ENCODE results near the gene ANKRD13D. TPM values are rescaled to one million over a fixed set of nuclear protein-coding genes. Genes with fewer than 3 reads are reported as not detected.
A peak's percentile ranks its signal among the peaks of the same experiment; 100 is the strongest.

ANKRD13D gene
- polyA plus RNA-seq, 2 donors = 36.8 to 87.3 TPM

- no peak overlapping the region for H3K4me3 ChIP-seq (ENCODE audit: low read depth in 1 of 2, low read length in 2 of 2)
- H3K4me1 ChIP-seq (ENCODE audit: control insufficient read depth in 2 of 2, insufficient read depth in 2 of 2, low read length in 1 of 2) = peaks cover 9 to 26% of the 10 kb centered on the region in 2 donors
- WGBS, 2 donors = 39 to 45% methylated on average over 15 of the region's 15 CpGs
- H3K27me3 ChIP-seq (ENCODE audit: control insufficient read depth in 1 of 2, insufficient read depth in 2 of 2, low read length in 2 of 2) = no peaks in the 10 kb centered on the region
- peak overlapping the region; percentile 81 to 89 for H3K27ac ChIP-seq (ENCODE audit: low read depth in 2 of 2, low read length in 1 of 2)
- H3K9me3 ChIP-seq (ENCODE audit: control insufficient read depth in 2 of 2, insufficient read depth in 1 of 2, low read depth in 1 of 2, low read length in 1 of 2) = no peaks in the 10 kb centered on the region
- H3K36me3 ChIP-seq (ENCODE audit: control insufficient read depth in 2 of 2, insufficient read depth in 2 of 2, low read length in 1 of 2) = peaks cover 15 to 37% of the 10 kb centered on the region in 2 donors
These were observed 12.9 kb downstream of the ANKRD13D start for GRCh38 chr11:67301951-67302516.

GRCh38 chr11:67302571-67303131 is 13.5 kb downstream of the ANKRD13D start:
- no peaks in the 10 kb centered on the region for H3K27me3 ChIP-seq (ENCODE audit: control insufficient read depth in 1 of 2, insufficient read depth in 2 of 2, low read length in 2 of 2)
- 14 to 18% methylated on average over 23 of the region's 23 CpGs for WGBS, 2 donors
- H3K9me3 ChIP-seq (ENCODE audit: control insufficient read depth in 2 of 2, insufficient read depth in 1 of 2, low read depth in 1 of 2, low read length in 1 of 2) = no peaks in the 10 kb centered on the region
- H3K4me3 ChIP-seq (ENCODE audit: low read depth in 1 of 2, low read length in 2 of 2) = peak overlapping the region; percentile 67 to 97
- H3K27ac ChIP-seq (ENCODE audit: low read depth in 2 of 2, low read length in 1 of 2) = peak overlapping the region; percentile 81 to 89
- peaks cover 18 to 41% of the 10 kb centered on the region in 2 donors for H3K36me3 ChIP-seq (ENCODE audit: control insufficient read depth in 2 of 2, insufficient read depth in 2 of 2, low read length in 1 of 2)
- peaks cover 9 to 26% of the 10 kb centered on the region in 2 donors for H3K4me1 ChIP-seq (ENCODE audit: control insufficient read depth in 2 of 2, insufficient read depth in 2 of 2, low read length in 1 of 2)

- Histone ChIP-seq H3K27me3 (ENCODE audit: control insufficient read depth in 1 of 2, insufficient read depth in 2 of 2, low read length in 2 of 2) (no peaks in the 10 kb centered on the region), H3K4me1 (ENCODE audit: control insufficient read depth in 2 of 2, insufficient read depth in 2 of 2, low read length in 1 of 2) (peaks cover 9 to 26% of the 10 kb centered on the region in 2 donors), H3K36me3 (ENCODE audit: control insufficient read depth in 2 of 2, insufficient read depth in 2 of 2, low read length in 1 of 2) (peaks cover 21 to 48% of the 10 kb centered on the region in 2 donors)
These were observed 14.2 kb downstream of the ANKRD13D start, which contains the start of gene SSH3 for GRCh38 chr11:67303132-67303834. Gene SSH3 (plus strand): TSS chr11:67303530. CDS start chr11:67303626, 96 bp downstream.

GRCh38 chr11:67303835-67304411 is 14.8 kb downstream of the ANKRD13D start:
- Histone ChIP-seq H3K36me3 (ENCODE audit: control insufficient read depth in 2 of 2, insufficient read depth in 2 of 2, low read length in 1 of 2) (peaks cover 20 to 49% of the 10 kb centered on the region in 2 donors), H3K4me1 (ENCODE audit: control insufficient read depth in 2 of 2, insufficient read depth in 2 of 2, low read length in 1 of 2) (peaks cover 9 to 26% of the 10 kb centered on the region in 2 donors), H3K4me3 (ENCODE audit: low read depth in 1 of 2, low read length in 2 of 2) (peak overlapping the region; percentile 67 to 97), H3K27ac (ENCODE audit: low read depth in 2 of 2, low read length in 1 of 2) (peak overlapping the region; percentile 81 to 89), H3K27me3 (ENCODE audit: control insufficient read depth in 1 of 2, insufficient read depth in 2 of 2, low read length in 2 of 2) (no peaks in the 10 kb centered on the region), H3K9me3 (ENCODE audit: control insufficient read depth in 2 of 2, insufficient read depth in 1 of 2, low read depth in 1 of 2, low read length in 1 of 2) (no peaks in the 10 kb centered on the region)
- 5 to 8% methylated on average over 31 to 43 of the region's 43 CpGs for WGBS, 2 donors

More at GRCh38 chr11:67303132-67303834, 14.2 kb downstream of the ANKRD13D start, which contains the start of gene SSH3:
- 1% methylated on average over 58 to 65 of the region's 65 CpGs for WGBS, 2 donors
- Histone ChIP-seq H3K27ac (ENCODE audit: low read depth in 2 of 2, low read length in 1 of 2) (peak within 1 kb of the TSS; percentile 81 to 89), H3K9me3 (ENCODE audit: control insufficient read depth in 2 of 2, insufficient read depth in 1 of 2, low read depth in 1 of 2, low read length in 1 of 2) (no peaks in the 10 kb centered on the region), H3K4me3 (ENCODE audit: low read depth in 1 of 2, low read length in 2 of 2) (peak within 1 kb of the TSS; percentile 67 to 97)

- peaks cover 9 to 29% of the 10 kb centered on the region in 2 donors for H3K4me1 ChIP-seq (ENCODE audit: control insufficient read depth in 2 of 2, insufficient read depth in 2 of 2, low read length in 1 of 2)
- peaks cover 15 to 49% of the 10 kb centered on the region in 2 donors for H3K36me3 ChIP-seq (ENCODE audit: control insufficient read depth in 2 of 2, insufficient read depth in 2 of 2, low read length in 1 of 2)
- H3K9me3 ChIP-seq (ENCODE audit: control insufficient read depth in 2 of 2, insufficient read depth in 1 of 2, low read depth in 1 of 2, low read length in 1 of 2) = no peaks in the 10 kb centered on the region
- H3K27me3 ChIP-seq (ENCODE audit: control insufficient read depth in 1 of 2, insufficient read depth in 2 of 2, low read length in 2 of 2) = no peaks in the 10 kb centered on the region
- H3K4me3 ChIP-seq (ENCODE audit: low read depth in 1 of 2, low read length in 2 of 2) = peak overlapping the region; percentile 67 to 97
- H3K27ac ChIP-seq (ENCODE audit: low read depth in 2 of 2, low read length in 1 of 2) = peak overlapping the region; percentile 81 to 89
- 61 to 69% methylated on average over 14 of the region's 14 CpGs for WGBS, 2 donors
These were observed 15.5 kb downstream of the ANKRD13D start for GRCh38 chr11:67304511-67305113.

- Histone ChIP-seq H3K27ac (ENCODE audit: low read depth in 2 of 2, low read length in 1 of 2) (no peak overlapping the region), H3K4me1 (ENCODE audit: control insufficient read depth in 2 of 2, insufficient read depth in 2 of 2, low read length in 1 of 2) (peaks cover 6 to 37% of the 10 kb centered on the region in 2 donors), H3K27me3 (ENCODE audit: control insufficient read depth in 1 of 2, insufficient read depth in 2 of 2, low read length in 2 of 2) (no peaks in the 10 kb centered on the region), H3K4me3 (ENCODE audit: low read depth in 1 of 2, low read length in 2 of 2) (no peak overlapping the region), H3K36me3 (ENCODE audit: control insufficient read depth in 2 of 2, insufficient read depth in 2 of 2, low read length in 1 of 2) (peaks cover 7 to 39% of the 10 kb centered on the region in 2 donors), H3K9me3 (ENCODE audit: control insufficient read depth in 2 of 2, insufficient read depth in 1 of 2, low read depth in 1 of 2, low read length in 1 of 2) (no peaks in the 10 kb centered on the region)
- 86 to 89% methylated on average over 19 of the region's 19 CpGs for WGBS, 2 donors
These were observed 17.9 kb downstream of the ANKRD13D start for GRCh38 chr11:67306769-67307544.

GRCh38 chr11:67307545-67308001 is 18.5 kb downstream of the ANKRD13D start:
- H3K9me3 ChIP-seq (ENCODE audit: control insufficient read depth in 2 of 2, insufficient read depth in 1 of 2, low read depth in 1 of 2, low read length in 1 of 2) = no peaks in the 10 kb centered on the region
- 87 to 88% methylated on average over 12 of the region's 12 CpGs for WGBS, 2 donors
- peaks cover 4 to 39% of the 10 kb centered on the region in 2 donors for H3K4me1 ChIP-seq (ENCODE audit: control insufficient read depth in 2 of 2, insufficient read depth in 2 of 2, low read length in 1 of 2)
- H3K36me3 ChIP-seq (ENCODE audit: control insufficient read depth in 2 of 2, insufficient read depth in 2 of 2, low read length in 1 of 2) = peaks cover 7 to 39% of the 10 kb centered on the region in 2 donors
- H3K4me3 ChIP-seq (ENCODE audit: low read depth in 1 of 2, low read length in 2 of 2) = no peak overlapping the region
- no peaks in the 10 kb centered on the region for H3K27me3 ChIP-seq (ENCODE audit: control insufficient read depth in 1 of 2, insufficient read depth in 2 of 2, low read length in 2 of 2)
- H3K27ac ChIP-seq (ENCODE audit: low read depth in 2 of 2, low read length in 1 of 2) = no peak overlapping the region

- H3K4me1 ChIP-seq (ENCODE audit: control insufficient read depth in 2 of 2, insufficient read depth in 2 of 2, low read length in 1 of 2) = peaks cover 0 to 37% of the 10 kb centered on the region in 2 donors
- 92 to 93% methylated on average over 20 of the region's 20 CpGs for WGBS, 2 donors
- H3K4me3 ChIP-seq (ENCODE audit: low read depth in 1 of 2, low read length in 2 of 2) = no peak overlapping the region
- H3K27me3 ChIP-seq (ENCODE audit: control insufficient read depth in 1 of 2, insufficient read depth in 2 of 2, low read length in 2 of 2) = no peaks in the 10 kb centered on the region
- H3K36me3 ChIP-seq (ENCODE audit: control insufficient read depth in 2 of 2, insufficient read depth in 2 of 2, low read length in 1 of 2) = peaks cover 7 to 39% of the 10 kb centered on the region in 2 donors
- H3K27ac ChIP-seq (ENCODE audit: low read depth in 2 of 2, low read length in 1 of 2) = no peak overlapping the region
- H3K9me3 ChIP-seq (ENCODE audit: control insufficient read depth in 2 of 2, insufficient read depth in 1 of 2, low read depth in 1 of 2, low read length in 1 of 2) = no peaks in the 10 kb centered on the region
These were observed 19.1 kb downstream of the ANKRD13D start for GRCh38 chr11:67308031-67308866.
